Activated naive CD8-positive, alpha-beta T cell treated with anti-CD3 and anti-CD28 coated beads for 36 hours (primary cell): ENCODE results near the gene KCTD14. TPM values are rescaled to one million over a fixed set of nuclear protein-coding genes. Genes with fewer than 3 reads are reported as not detected.
"Not testable (repeated sequence)": the region's sequence is repeated elsewhere in the genome, so short reads cannot be mapped to it uniquely, and the experiment has no call there.

ENCODE experiments used
- DNase-seq: peaks from one replicate; pipeline ENCODE4 v3.0.0; 2021
- H3K27ac Mint-ChIP-seq: one replicate; pipeline ENCODE4 v1.8.0; 2022; ENCODE audit warnings: mild to moderate bottlenecking, moderate library complexity, mixed read lengths
- H3K27me3 Mint-ChIP-seq: one replicate; pipeline ENCODE4 v1.8.0; 2022; ENCODE audit warnings: mild to moderate bottlenecking, mixed read lengths
- H3K36me3 Mint-ChIP-seq: one replicate; pipeline ENCODE4 v1.8.0; 2021; ENCODE audit warnings: mild to moderate bottlenecking, mixed read lengths
- H3K4me1 Mint-ChIP-seq: one replicate; pipeline ENCODE4 v1.8.0; 2021; ENCODE audit warnings: mixed read lengths
- H3K4me3 Mint-ChIP-seq: one replicate; pipeline ENCODE4 v1.8.0; 2022; ENCODE audit warnings: mild to moderate bottlenecking, moderate library complexity, mixed read lengths
- H3K9me3 Mint-ChIP-seq: one replicate; pipeline ENCODE4 v1.8.0; 2022; ENCODE audit warnings: mixed read lengths
- total RNA-seq, 2 experiments: library from RNA; stranded (reverse); gene quantifications; one replicate each; pipeline ENCODE4 v1.2.3, GENCODE V29; 2021

KCTD14 gene, protein sequence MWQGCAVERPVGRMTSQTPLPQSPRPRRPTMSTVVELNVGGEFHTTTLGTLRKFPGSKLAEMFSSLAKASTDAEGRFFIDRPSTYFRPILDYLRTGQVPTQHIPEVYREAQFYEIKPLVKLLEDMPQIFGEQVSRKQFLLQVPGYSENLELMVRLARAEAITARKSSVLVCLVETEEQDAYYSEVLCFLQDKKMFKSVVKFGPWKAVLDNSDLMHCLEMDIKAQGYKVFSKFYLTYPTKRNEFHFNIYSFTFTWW
- total RNA-seq, result under 1 TPM; 0.12 to 0.50 TPM

- Mint-ChIP-seq H3K36me3 (no peaks in the 10 kb centered on the region), H3K4me3 (no peak within 1 kb of the TSS), H3K27ac (peak within 1 kb of the TSS; percentile 51), H3K4me1 (no peaks in the 10 kb centered on the region), H3K27me3 (peaks cover 25% of the 10 kb centered on the region), H3K9me3 (no peaks in the 10 kb centered on the region)
- DNase-seq, result no peak
These were observed at the start of gene KCTD14 for GRCh38 chr11:78022397-78023396. TSS of gene KCTD14 (minus strand) at chr11:78023276. CDS start at chr11:78023249, 27 bp downstream.

DNA sequence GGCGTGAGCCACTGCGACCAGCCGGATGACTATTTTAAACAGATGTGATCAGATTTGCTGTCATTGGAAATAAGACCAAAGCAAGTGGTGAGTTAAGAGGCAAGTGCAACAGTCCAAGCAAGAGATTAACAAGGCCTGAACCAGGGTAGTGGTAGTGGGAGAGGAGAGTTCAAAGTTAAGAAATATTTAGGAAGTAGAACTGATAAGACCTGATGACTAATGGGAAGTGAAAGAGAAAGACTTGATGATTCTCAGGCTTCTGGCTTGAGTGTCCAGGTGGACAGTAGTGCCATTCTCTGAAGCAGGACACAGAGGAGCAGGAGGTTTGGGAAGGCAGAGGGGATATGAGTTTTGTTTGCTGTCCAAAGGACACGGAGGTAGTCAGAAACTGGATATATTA lies 49.4 kb upstream of the KCTD14 start:
- H3K4me1 Mint-ChIP-seq, result peaks cover 23% of the 10 kb centered on the region
- peaks cover 14% of the 10 kb centered on the region for H3K36me3 Mint-ChIP-seq
- H3K27me3 Mint-ChIP-seq, result no peaks in the 10 kb centered on the region
- H3K27ac Mint-ChIP-seq, result no peak overlapping the region
- H3K4me3 Mint-ChIP-seq, result no peak overlapping the region
- DNase-seq, result no peak
- no peaks in the 10 kb centered on the region for H3K9me3 Mint-ChIP-seq

DNA sequence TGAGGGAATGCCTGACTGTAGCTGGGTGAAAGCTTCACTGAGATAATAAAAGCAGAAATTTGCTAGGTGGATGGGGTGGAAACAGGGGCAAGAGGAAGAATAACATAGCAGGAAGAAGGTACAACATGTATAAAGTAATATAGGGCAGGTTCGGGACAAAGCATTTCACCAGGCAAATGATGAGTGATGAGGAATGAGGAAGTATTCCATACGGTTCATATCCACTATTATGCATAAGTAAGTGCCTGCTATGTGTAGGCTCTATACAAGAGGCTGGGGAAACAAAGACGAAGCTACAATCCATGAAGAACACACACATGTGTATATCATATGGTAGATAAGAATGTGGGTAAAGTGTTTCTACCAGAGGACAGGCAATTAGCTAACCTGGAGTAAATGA lies 48.6 kb upstream of the KCTD14 start:
- H3K27ac Mint-ChIP-seq, result no peak overlapping the region
- no peak overlapping the region for H3K4me3 Mint-ChIP-seq
- H3K9me3 Mint-ChIP-seq, result no peaks in the 10 kb centered on the region
- peaks cover 19% of the 10 kb centered on the region for H3K4me1 Mint-ChIP-seq
- DNase-seq, result no peak
- peaks cover 19% of the 10 kb centered on the region for H3K36me3 Mint-ChIP-seq
- no peaks in the 10 kb centered on the region for H3K27me3 Mint-ChIP-seq

DNA sequence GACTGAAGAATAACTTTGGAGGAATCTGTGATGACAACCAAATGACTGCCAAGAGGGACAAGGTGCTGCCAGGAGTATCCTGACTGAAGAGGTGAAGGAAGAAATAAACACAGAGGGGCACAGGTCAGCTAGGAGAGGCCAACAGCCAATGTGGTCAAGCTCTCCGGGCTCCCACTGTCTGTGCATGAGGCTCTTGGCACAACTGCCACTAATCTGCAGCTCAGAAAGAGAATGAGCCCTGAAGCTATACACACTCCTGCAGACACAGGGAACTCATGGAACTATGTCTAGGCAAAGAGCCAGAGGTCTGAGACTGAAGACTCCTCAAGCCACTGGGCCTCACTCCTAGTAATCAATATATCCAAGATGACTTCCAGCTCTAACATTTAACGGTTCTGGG lies 47.5 kb upstream of the KCTD14 start:
- peaks cover 21% of the 10 kb centered on the region for H3K36me3 Mint-ChIP-seq
- H3K4me3 Mint-ChIP-seq, result no peak overlapping the region
- no peak overlapping the region for H3K27ac Mint-ChIP-seq
- no peak for DNase-seq
- H3K27me3 Mint-ChIP-seq, result no peaks in the 10 kb centered on the region
- no peaks in the 10 kb centered on the region for H3K9me3 Mint-ChIP-seq
- H3K4me1 Mint-ChIP-seq, result peaks cover 11% of the 10 kb centered on the region

GRCh38 chr11:78069465-78069864 lies 46.4 kb upstream of the KCTD14 start:
- Mint-ChIP-seq H3K36me3 (peaks cover 21% of the 10 kb centered on the region), H3K9me3 (no peaks in the 10 kb centered on the region), H3K4me1 (peaks cover 7% of the 10 kb centered on the region), H3K4me3 (no peak overlapping the region), H3K27me3 (no peaks in the 10 kb centered on the region), H3K27ac (no peak overlapping the region)
- DNase-seq, result no peak

DNA sequence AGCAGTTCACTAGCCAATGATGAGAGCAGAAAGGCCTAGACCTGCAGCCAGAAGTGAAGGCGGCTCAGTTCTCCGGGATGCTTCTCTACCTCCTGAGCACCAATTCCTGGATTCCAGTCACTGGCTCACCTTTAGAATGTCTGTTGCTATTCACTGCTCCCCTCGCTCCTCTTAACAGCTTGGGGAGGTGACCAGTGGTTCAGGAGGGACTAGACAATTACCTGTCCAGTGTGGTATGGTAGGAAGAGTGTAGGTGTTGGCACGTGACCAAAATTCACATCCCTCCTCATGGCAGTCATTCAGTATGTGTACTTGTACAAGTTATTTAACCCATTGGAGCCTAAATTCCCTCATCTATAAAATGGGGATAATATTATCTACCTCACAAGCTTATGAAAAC lies 44.6 kb upstream of the KCTD14 start:
- H3K4me1 Mint-ChIP-seq, result peaks cover 3% of the 10 kb centered on the region
- H3K27ac Mint-ChIP-seq, result no peak overlapping the region
- no peaks in the 10 kb centered on the region for H3K27me3 Mint-ChIP-seq

GRCh38 chr11:78066471-78066870 lies 43.4 kb upstream of the KCTD14 start:
- Mint-ChIP-seq H3K4me1 (no peaks in the 10 kb centered on the region), H3K27ac (no peak overlapping the region), H3K4me3 (no peak overlapping the region), H3K27me3 (no peaks in the 10 kb centered on the region), H3K9me3 (no peaks in the 10 kb centered on the region), H3K36me3 (peaks cover 15% of the 10 kb centered on the region)
- DNase-seq, result no peak

More for the DNA sequence above, 44.6 kb upstream of the KCTD14 start:
- peaks cover 20% of the 10 kb centered on the region for H3K36me3 Mint-ChIP-seq
- H3K4me3 Mint-ChIP-seq, result no peak overlapping the region
- DNase-seq, result no peak
- no peaks in the 10 kb centered on the region for H3K9me3 Mint-ChIP-seq

GRCh38 chr11:78065203-78065602 lies 42.1 kb upstream of the KCTD14 start:
- no peak overlapping the region for H3K4me3 Mint-ChIP-seq
- H3K27ac Mint-ChIP-seq, result no peak overlapping the region
- no peaks in the 10 kb centered on the region for H3K27me3 Mint-ChIP-seq
- H3K36me3 Mint-ChIP-seq, result peaks cover 14% of the 10 kb centered on the region
- H3K4me1 Mint-ChIP-seq, result no peaks in the 10 kb centered on the region
- no peaks in the 10 kb centered on the region for H3K9me3 Mint-ChIP-seq
- DNase-seq, result no peak

GRCh38 chr11:78063440-78064181 lies 40.5 kb upstream of the KCTD14 start, which contains the start of gene THRSP:
TSS of gene THRSP (plus strand) at chr11:78063861. CDS start at chr11:78063882, 21 bp downstream.
- no peaks in the 10 kb centered on the region for H3K4me1 Mint-ChIP-seq
- no peaks in the 10 kb centered on the region for H3K9me3 Mint-ChIP-seq
- DNase-seq, result no peak
- H3K27ac Mint-ChIP-seq, result no peak within 1 kb of the TSS
- H3K36me3 Mint-ChIP-seq, result peaks cover 12% of the 10 kb centered on the region
- no peaks in the 10 kb centered on the region for H3K27me3 Mint-ChIP-seq
- H3K4me3 Mint-ChIP-seq, result no peak within 1 kb of the TSS

- no peak overlapping the region for H3K4me3 Mint-ChIP-seq
- H3K4me1 Mint-ChIP-seq, result no peaks in the 10 kb centered on the region
- DNase-seq, result no peak
- no peaks in the 10 kb centered on the region for H3K27me3 Mint-ChIP-seq
- H3K36me3 Mint-ChIP-seq, result peaks cover 9% of the 10 kb centered on the region
- H3K9me3 Mint-ChIP-seq, result no peaks in the 10 kb centered on the region
- H3K27ac Mint-ChIP-seq, result no peak overlapping the region
These were observed 39.6 kb upstream of the KCTD14 start for GRCh38 chr11:78062671-78063070.

- Mint-ChIP-seq H3K4me1 (no peaks in the 10 kb centered on the region), H3K27ac (no peak overlapping the region), H3K9me3 (no peaks in the 10 kb centered on the region), H3K27me3 (no peaks in the 10 kb centered on the region), H3K4me3 (no peak overlapping the region), H3K36me3 (peaks cover 2% of the 10 kb centered on the region)
- no peak for DNase-seq
These were observed 38.8 kb upstream of the KCTD14 start for GRCh38 chr11:78061921-78062311.

DNA sequence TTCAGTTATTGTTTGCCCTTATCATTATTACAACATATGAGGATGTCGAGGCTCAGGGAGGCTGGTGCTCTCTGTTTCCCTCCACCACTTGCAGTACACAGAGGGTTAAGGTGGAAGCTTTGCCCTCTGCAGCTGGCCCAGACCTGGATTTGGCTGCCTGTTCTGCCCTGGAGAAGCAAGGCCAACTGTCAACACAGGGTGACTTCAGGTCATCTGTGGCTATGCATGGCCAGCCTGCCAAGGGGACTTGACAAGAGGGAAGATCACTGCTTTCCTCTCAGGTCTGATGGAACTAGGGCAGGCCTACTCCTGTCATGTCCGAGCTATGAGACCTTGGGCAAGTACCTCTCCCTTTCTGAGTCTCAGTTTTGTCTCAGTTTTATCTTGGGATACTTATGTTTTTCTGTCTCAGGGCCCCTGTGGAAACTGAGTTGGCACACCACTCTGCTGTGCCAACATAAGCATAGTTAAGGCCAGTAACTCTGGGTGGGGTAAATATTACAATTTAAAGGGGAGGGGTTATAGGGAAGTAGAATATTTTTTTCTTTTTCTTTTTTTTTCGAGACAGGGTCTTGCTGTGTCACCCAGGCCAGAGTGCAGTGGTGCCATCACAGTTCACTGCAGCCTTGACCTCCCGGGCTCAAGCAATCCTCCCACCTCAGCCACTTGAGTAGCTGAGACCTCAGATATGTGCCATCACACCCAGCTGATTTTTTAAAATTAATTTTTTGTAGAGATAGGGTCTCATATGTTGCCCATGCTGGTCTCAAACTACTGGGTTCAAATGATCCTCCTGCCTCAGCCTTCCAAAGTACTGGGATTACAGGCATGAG lies 38.2 kb upstream of the KCTD14 start:
- Mint-ChIP-seq H3K4me1 (no peaks in the 10 kb centered on the region), H3K9me3 (no peaks in the 10 kb centered on the region), H3K4me3 (no peak overlapping the region), H3K27me3 (no peaks in the 10 kb centered on the region), H3K36me3 (peaks cover 1% of the 10 kb centered on the region), H3K27ac (peak overlapping the region; percentile 8)
- no peak for DNase-seq

GRCh38 chr11:78060533-78060932 lies 37.5 kb upstream of the KCTD14 start:
- Mint-ChIP-seq H3K36me3 (no peaks in the 10 kb centered on the region), H3K27ac (no peak overlapping the region), H3K4me1 (no peaks in the 10 kb centered on the region), H3K4me3 (no peak overlapping the region), H3K27me3 (no peaks in the 10 kb centered on the region), H3K9me3 (no peaks in the 10 kb centered on the region)
- DNase-seq, result no peak

DNA sequence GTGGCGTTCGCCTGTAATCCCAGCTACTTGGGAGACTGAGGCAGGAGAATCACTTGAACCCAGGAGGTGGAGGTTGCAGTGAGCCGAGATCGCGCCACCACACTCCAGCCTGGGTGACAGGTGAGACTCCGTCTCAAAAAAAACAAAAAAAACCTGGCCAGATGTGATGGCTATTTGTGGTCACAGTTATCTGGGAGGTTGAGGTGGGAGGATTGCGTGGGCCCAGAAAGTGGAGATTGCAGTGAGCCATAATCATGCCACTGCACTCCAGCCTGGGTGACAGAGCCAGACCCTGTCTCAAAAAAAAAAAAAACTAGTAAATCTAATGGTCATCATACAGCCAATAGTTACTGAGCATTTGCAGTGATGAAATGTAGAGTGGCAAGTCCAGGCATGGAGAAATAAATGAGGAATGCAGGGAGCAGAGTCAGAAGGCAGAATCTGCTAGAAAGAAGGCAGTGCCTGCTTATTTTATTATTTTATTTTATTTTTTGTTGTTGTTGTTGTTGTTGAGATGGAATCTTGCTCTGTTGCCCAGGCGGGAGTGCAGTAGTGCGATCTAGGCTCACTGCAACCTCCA lies 36.8 kb upstream of the KCTD14 start:
- H3K27ac Mint-ChIP-seq, H3K4me1 Mint-ChIP-seq, H3K4me3 Mint-ChIP-seq, DNase-seq, H3K9me3 Mint-ChIP-seq, H3K27me3 Mint-ChIP-seq, H3K36me3 Mint-ChIP-seq: not testable (repeated sequence)
